ENCODE results near the gene GADD45A. TPM values are rescaled to one million over a fixed set of nuclear protein-coding genes. Genes with fewer than 3 reads are reported as not detected.

Gene GADD45A
- polyA plus RNA-seq, 4 donors: 21.1 to 123 (median 116) TPM

DNA sequence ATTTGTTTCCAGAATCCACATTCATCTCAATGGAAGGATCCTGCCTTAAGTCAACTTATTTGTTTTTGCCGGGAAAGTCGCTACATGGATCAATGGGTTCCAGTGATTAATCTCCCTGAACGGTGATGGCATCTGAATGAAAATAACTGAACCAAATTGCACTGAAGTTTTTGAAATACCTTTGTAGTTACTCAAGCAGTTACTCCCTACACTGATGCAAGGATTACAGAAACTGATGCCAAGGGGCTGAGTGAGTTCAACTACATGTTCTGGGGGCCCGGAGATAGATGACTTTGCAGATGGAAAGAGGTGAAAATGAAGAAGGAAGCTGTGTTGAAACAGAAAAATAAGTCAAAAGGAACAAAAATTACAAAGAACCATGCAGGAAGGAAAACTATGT lies 2.6 kb downstream of the GADD45A start:
- DNase-seq (ENCODE audit: low read depth in 4 of 4, low spot score in 3 of 4): no peak

DNA sequence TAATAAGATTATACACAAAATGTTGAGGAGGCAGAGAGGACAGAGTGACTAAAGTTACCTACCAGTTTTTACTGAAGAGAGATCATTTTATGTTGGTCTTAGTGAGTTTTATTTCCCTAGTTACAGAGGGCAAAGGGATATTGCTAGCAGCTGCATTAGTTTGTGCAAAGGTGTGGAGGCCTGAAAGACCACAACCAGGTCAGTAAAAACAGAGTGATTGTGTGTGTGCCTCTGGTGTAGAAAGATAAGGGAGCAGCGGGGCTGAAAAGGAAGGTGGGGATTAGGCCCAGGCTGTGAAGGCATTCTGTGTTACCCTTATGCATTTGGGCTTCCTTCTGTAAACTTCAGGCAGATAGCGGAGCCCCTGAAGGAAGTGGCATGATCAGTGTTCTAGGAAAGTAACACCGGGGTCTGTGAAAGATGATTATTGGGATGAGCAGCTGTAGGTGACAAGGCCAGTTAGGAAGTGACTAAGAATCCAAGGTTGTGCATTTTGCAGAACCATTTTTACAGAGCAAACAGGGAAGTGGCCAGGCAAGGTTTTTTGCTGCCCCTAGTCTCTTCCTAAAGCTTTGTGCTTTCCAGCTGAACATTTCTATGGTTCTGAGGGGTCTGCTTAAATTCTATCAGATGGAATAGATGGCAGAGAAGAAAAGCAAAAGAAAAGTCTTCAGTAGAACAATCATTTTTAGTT lies 3.7 kb downstream of the GADD45A start:
- no peak for DNase-seq (ENCODE audit: low read depth in 4 of 4, low spot score in 3 of 4)

DNA sequence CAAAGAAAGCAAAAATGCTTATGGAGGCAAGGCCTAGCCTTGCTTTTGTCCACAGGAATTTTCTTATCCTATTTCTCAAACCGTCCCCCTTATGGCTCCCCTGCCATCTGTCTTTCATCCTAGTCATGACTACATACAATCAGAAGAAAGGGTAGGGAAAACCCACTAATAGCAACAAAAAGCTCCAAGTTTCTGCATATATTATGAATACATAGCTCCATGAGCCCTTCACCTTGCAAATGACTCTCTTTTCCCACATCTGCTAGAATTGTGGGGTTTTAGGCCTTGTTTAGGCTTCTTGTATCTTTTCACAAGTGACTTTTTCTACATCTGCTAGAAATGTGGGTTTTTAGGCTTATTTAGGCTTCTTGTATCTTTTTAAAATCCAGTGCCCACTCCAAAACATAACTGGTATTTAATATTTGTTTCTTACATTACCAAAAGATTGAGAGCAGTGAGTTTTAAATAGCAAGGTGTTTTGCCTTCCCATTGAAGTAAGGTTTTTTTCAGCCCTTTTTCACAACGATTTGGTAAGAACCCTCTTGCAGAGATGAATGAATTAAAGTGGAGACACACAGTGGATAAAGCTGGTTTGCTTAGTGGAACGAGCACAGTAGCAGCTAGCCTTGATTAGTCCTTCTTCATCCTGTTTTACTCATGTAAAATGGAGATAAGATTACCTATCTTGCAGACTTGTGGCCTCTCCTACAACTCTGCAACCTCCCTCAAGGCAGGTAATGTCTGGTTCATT lies 4.4 kb downstream of the GADD45A start:
- DNase-seq (ENCODE audit: low read depth in 4 of 4, low spot score in 3 of 4): no peak

DNA sequence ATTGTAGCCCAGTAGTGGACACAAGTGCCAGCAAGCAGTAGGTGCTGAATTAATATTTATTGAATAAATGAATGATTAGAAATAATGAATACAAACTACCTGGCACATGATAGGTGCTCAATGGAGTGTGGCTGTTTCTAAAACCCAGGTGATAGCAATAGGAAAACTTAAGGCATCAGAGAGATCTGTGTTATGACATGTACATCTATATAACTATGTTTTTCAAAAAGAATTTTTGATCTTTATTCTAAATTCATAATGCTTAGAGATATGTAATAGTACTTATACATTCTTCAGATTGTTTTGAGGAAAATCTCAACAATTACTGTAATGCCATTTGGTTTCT lies 5.0 kb downstream of the GADD45A start:
- DNase-seq (ENCODE audit: low read depth in 4 of 4, low spot score in 3 of 4): no peak

DNA sequence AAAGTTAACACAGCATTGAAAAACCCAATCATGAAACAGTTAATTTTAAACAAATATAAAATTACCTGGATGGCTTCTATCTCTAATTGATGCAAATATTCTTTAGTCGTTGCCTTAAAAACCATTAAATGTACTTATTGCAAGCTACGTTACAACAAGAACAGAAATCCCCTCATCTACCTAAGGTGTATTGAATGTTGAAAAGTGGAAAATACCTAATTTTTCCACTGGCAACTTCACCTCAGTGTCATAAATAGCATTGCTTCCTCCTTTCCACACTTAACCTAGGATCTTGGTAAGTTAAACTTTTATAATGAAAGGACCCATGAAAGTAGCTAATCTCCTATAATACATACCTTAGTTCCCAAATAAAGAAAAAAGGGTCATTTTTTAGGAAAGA lies 5.4 kb downstream of the GADD45A start:
- no peak for DNase-seq (ENCODE audit: low read depth in 4 of 4, low spot score in 3 of 4)

DNA sequence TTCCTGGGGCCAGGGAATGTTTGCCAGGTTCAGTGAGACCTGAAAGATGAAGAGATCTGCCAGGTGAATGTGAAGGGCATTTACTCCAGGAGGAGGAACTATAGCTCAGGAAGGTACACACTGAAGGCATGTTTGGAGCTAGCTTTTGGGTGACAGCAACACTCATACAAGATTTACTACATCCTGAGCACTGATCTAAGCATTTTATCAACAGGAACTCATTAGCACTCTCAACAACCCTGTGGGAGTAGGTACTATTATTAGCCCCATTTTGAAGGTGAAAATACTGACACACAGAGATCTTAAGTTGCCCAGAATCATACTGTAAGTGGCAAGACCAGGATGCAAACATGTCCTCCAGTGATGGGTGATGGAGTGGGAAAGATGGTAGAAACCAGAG lies 6.7 kb downstream of the GADD45A start:
- DNase-seq (ENCODE audit: low read depth in 4 of 4, low spot score in 3 of 4): no peak

DNA sequence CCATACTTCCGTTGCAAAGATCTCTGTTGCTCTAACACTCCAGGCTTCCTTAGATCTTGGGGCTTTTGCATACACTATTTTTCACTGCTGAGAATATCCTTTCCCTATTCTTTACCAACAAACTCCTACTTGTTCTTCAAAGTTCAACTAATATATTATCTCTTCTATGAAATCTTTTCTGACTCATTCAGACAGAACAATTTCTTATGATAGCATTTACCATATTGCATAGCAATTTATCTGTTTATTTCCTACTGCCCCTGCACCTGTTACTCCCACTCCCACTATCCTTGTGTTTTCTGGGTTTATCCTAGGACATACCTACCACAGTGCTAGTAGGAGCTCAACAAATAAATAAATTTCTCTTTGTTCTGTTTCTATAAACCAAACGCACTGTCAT lies 11.0 kb downstream of the GADD45A start:
- no peak for DNase-seq (ENCODE audit: low read depth in 4 of 4, low spot score in 3 of 4)

DNA sequence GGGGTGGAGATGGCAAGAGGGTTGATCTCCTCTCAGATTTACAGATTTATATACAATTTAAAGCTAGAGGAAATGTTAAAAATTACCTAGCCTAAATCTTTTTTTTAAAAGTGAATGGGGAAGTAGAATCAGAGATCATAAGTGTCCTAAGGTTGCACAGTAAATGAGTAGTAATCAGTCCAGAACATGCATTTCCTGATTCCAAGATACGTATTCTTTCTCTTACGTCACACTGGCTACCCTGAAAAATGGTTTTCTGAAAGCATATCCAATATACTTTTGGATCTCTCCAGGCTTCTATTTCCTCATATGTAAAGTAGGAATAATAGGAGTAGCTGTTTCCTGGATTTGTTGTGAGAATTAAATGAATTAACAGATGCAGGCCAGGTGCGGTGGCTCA lies 11.7 kb downstream of the GADD45A start:
- no peak for DNase-seq (ENCODE audit: low read depth in 4 of 4, low spot score in 3 of 4)

DNA sequence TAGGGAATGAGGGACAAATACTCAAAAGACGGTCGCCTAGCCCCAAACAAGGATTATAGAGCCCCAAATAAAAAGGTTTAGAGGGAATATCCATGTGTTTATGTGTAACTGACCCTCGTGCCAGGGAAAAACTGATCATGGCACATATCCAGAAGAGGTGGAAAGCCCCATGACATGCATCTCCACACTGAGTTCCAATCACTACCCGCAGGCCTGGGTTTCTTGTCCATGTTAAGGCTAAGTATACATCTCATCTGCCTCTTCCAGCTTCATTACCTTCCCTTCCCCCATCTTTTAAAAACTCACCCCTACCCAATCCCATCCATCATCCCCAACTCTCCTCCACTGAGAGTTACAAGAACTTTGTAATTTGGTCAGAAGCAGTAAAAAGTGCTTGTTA lies 15.2 kb downstream of the GADD45A start:
- no peak for DNase-seq (ENCODE audit: low read depth in 4 of 4, low spot score in 3 of 4)

DNA sequence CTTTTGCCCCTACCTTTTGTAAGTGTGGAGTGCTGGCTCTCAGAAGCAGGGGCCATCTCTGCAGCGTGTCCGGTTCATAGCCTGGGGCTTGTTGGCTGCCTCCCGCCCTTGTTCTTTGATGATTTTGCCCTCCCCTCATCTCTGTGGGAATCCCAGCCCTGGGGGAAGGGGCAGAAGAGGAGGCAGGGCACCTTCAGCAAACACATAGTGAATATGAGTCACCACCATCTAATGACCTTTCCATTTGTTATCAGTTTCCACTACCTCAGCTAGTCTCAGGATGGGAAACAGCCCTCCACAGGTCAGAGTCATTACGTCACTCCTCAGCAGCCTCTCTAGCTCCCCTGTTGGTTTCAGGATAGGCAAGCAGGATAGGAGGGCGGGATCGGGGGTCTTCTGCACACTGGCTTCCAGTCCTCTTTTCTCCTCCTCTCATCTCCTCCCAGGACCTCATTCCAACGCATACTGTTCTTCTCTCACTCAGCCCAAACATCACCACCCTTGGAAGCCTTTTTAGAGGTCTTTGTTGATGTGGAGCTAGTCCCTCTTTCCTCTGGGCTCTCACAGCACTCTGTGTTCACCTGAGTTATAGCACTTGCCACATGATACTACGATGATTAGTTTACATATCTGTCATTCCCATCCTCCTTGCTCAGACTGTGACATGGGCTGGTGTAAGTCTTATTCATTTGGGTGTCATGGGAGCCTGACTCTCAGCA lies 15.8 kb downstream of the GADD45A start:
- DNase-seq (ENCODE audit: low read depth in 4 of 4, low spot score in 3 of 4): no peak

DNA sequence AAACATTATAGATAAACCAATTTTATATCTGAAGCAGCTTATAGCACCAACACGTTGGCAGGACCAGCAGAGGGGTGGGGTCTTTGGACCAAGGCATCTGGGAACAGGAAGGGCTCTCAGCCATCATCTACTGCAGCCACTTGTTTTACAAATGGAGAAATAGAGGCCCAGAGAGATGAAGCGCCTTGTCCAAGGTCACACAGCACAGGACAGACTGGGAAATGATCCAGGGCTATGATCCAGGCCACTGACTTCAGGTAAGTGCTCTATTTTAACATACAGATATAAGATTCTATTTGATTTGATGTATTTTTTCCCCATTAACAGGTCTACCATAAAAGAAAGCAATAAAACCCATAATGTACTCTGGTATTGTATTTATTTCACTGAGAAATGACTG lies 16.9 kb downstream of the GADD45A start:
- no peak for DNase-seq (ENCODE audit: low read depth in 4 of 4, low spot score in 3 of 4)

DNA sequence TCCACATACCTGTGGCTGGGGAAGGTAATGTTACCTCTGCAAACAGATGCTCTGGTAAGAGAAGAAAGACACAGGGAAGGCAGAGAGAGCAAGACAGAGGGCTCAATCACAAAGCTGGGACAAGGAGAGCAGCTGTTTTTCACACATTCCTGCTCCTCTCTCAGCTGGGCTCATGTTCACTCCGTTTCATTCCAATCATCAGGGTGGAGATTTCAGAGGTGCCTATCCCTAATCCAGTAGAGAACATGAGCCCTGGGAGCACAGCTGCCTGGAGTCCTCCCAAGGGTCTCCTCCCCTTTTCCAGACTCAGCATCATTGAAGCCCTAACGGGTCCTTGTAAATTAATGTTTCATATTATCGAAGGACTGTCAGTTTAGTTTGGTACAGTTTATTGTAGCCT lies 19.4 kb downstream of the GADD45A start:
- DNase-seq (ENCODE audit: low read depth in 4 of 4, low spot score in 3 of 4): no peak

DNA sequence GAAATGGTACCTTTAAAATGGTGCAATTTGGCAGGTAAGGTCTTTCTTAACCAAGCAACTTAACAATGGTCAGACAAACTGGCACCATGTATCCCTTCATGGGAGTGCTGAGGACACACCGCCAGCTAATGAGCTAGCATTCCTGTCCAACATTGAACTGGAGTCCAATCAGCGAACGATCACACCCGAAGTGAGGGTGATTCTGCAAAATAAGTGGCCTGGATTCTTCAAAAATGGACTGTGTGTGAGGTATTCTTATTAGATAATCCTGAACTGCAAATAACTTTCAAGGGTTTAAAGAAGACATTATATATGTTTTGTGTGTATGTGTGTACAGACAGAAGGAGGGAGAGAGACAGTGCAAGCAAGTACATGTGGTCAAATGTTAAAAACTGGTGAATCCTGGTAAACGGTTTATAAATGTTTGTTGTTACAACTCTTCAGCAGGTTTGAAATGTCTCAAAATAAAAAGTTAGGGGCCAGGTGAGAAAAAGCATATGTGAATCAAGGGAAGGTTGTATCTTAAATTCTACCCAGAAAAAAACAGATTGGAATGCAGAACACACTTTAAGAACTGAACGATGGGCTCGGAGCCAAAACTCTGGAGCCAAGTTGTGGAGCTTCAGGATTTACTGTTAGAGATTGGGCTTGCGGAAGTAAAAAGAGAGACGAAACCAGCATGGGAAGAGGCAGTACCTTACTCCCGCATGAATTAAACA lies 20.9 kb downstream of the GADD45A start:
- DNase-seq (ENCODE audit: low read depth in 4 of 4, low spot score in 3 of 4): no peak

DNA sequence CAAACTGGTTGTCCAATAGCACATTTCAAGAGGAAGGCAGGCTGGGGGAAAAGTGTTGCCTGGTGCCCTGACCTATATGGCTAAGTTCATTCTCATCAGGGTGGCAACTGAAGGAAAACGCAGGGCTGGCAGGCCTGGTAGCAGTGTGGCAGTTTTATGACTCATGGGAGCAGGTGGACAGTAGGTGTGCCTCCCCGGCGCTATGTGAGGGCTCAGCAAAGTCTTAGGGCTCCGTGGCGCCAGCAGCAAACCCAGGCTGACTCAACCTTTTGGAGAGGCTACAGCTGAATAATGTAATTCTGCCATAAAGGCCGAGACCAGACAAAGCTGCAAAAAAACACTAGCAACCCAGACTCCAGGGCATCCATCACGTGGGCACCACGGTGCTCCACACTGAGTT lies 23.6 kb downstream of the GADD45A start:
- DNase-seq (ENCODE audit: low read depth in 4 of 4, low spot score in 3 of 4): no peak

DNA sequence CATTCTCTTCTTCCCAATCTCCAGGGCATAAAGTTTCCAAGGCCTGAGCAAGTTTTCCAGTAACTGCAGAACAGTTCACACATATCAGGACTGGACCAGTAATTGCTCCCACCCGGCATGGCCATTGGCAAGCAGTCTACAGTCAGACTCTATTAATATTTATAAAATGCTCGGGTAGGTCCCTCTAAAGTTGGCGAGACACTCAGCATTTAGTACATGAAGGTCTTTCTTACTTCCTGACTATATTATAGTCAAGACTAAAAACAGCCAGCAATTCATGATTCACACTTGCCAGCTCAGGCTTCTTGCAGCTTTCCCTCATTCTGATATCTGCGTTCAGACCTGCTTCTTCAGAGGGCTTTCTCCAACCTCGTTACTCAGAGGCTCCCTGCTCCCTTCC lies 25.4 kb downstream of the GADD45A start:
- DNase-seq (ENCODE audit: low read depth in 4 of 4, low spot score in 3 of 4): no peak

DNA sequence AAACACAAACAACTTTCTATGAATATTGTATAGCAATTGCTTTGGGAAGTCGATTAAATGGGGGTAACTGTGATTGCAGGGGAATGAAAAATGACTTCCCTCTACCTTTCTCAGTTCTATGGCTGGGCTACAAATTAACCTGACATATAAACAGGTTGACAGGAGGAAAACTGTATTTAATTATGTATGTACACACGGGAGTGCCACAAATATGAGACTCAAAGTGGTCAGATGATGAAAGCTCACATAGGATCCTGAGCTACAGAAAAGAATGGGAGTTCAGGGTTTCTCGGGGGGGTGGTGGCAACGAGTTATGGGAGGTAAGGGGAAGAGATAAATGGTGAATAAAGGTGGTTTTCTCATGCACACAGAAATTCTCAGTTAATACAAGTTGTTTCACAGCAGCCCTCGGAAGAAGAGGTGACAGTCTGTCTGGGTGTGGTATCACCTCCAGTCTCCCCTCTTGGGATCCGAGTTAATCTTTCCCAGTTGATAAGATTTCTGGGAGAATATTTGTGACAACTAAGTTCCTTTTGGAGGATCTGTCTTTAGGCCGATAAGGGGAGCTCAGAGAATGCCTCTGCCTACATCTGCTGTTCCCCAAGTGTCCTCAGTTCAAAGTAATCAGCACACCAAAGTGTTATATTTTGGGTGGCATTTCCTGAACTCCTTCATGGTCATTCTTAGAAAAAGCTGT lies 26.3 kb downstream of the GADD45A start:
- no peak for DNase-seq (ENCODE audit: low read depth in 4 of 4, low spot score in 3 of 4)

DNA sequence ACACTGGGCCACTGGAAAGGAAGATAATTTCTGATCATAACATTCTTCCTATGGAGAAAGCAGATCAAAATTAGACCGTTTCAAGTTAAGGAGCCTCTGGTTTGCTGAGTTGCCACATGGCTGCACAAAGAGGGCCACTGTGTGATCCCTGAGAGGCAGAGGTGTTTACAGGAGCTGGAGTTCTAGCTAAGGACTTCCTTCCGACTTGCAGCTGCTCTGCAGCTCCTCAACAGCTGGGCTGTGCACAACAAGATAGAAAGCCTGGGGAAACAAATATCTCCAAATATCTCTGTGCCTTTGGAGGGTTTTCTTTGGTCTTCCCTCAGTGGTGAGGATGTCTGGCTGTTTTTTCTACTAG lies 26.8 kb downstream of the GADD45A start:
- DNase-seq (ENCODE audit: low read depth in 4 of 4, low spot score in 3 of 4): no peak

DNA sequence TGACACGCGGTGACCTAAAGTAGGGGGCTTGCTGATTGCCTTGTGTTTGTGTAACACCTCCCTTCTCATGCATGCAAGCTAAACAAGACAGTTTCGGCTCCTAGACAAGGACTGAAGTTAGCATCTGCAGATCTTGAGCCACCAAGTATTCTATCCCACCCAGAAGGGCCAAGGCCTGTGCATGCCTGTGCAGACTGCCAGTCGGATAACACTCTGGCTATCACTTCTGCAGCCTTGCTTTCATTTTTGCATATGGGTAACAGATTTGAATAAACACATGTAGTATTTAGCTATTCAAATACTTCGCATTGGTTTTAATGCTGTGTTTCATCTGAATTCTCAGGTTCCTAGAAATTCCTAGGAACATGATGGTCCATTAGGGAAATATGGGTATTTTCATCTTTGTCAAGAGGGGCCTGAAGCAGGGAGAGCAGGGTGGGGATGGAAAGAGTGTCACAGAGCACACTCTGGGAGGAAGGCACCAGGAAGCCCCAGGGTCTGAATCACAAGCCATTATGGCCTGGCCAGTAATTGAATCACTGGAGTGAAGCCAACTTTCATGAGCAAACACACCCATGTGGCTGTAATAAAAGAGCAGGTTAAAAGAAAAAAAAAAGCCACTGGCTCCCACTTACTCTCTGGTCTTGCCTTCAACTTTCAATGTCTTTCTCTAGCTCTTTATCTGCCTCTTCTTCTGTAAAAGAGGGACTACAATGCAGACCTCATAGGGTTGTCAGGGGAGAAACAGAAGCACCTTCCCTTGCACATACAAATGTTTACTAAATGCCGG lies 28.3 kb downstream of the GADD45A start:
- no peak for DNase-seq (ENCODE audit: low read depth in 4 of 4, low spot score in 3 of 4)

DNA sequence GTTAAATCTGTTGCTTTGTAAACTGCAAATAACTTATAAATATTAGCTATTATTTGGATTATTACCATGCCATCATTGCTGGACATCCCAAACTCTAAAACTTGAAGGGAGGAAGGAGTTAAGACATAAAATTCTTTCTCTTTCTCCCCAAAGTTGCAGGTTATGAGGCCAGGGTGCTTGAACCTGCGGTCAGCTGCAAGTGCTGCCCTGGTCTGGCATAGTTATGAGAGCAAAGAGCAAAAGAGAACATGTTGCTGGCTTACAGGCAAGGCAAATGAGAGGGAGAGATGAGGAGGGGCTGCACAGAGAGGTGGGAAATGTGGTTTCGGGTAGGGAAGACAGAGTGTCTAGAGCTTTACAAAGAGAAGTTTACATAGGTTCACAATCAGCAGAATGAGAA lies 30.8 kb downstream of the GADD45A start:
- no peak for DNase-seq (ENCODE audit: low read depth in 4 of 4, low spot score in 3 of 4)

DNA sequence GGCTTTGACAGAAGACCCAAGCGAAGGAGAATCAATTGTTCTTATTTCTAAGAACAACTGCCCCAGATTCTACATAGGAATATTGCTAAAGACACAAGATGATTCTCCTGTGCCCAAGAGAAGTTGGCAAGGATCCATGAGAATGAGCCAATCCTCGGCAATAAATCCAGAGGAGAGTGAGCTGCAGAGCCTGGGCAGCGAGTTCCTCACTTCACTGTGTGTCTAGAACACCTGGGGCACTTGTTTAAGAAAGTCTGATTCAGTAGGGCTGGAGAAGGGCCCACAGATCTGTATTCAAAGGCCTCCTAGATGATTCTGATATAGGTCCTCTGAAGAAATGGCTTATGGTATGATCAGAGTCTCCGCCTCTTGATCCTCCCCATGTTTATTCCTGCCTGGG lies 31.8 kb downstream of the GADD45A start:
- DNase-seq (ENCODE audit: low read depth in 4 of 4, low spot score in 3 of 4): no peak

Measured in left renal pelvis (tissue), 4 donors.